ENCODE measurements around the gene PHKA2. TPM values are rescaled to one million over a fixed set of nuclear protein-coding genes. Genes with fewer than 3 reads are reported as not detected.

PHKA2 gene
- total and polyA plus RNA-seq, 10 of the 15 experiments (the other 5 are each of a cell fraction or from before 2014, with no cell fraction given), result 1.4 to 25.6 (median 15.4) TPM

GRCh38 chrX:18874560-18875255, 109.2 kb downstream of the PHKA2 start (continued):
- TF ChIP-seq DPF2 (IDR thresholded peaks at IDR 0.05) (no peak), ZNF274 (IDR thresholded peaks at IDR 0.05; ENCODE audit: insufficient read depth, insufficient read length) (no peak)

DNA sequence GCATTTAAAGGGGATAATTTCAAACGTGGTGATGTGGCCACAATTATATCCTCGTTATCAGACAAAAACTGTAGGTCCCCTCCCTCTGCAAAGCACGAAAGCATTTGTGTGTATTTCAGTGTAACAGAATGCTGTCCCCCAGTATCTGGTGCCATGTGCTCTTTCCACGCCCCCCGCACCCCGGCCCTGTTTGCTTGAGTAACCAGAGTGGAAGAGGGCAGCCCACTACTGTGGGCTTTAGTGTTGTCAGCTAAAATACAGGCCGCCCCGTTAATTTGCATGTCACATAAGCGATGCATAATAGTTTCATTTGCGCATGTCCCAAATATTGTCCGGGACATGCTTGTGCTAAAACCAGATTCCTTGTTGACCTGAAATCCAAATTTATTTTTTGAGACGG, 110.1 kb downstream of the PHKA2 start:
- WGBS (ENCODE audit: insufficient coverage, insufficient replicate concordance, low lambda C conversion rate, missing lambda C conversion rate), result 68% methylated on average over 12 of the region's 12 CpGs
- in situ Hi-C loops (cut with MboI), result no loop called here
- FAIRE-seq, result no peak

More for the DNA sequence above, 110.1 kb downstream of the PHKA2 start:
- H2AFZ ChIP-seq (ENCODE audit: control insufficient read depth, low read depth, low read length), result no peak overlapping the region
- no peaks in the 10 kb centered on the region for H3K4me1 ChIP-seq (ENCODE audit: control insufficient read depth, insufficient read depth, low read length)
- H3K4me3 ChIP-seq, result no peak overlapping the region
- H3K9me3 ChIP-seq (replicated peaks; ENCODE audit: control insufficient read depth, insufficient read depth, low read length), result no peaks in the 10 kb centered on the region
- POLR2A ChIA-PET, result no interaction called here
- CTCF ChIA-PET, result interaction anchor here (0.7 kb wide), 1 partner anchor 11 kb away, joined by 3 read pairs; no protein-coding TSS in a partner anchor
- no peaks in the 10 kb centered on the region for H3K36me3 ChIP-seq (ENCODE audit: control insufficient read depth in 2 of 2, insufficient read depth in 2 of 2, low read length in 1 of 2)
- ATAC-seq (no peak), DNase-seq (ENCODE audit: low read depth, low spot score) (no peak)
- SMC1A ChIA-PET (ENCODE audit: uncharacterized antibody, unreplicated experiment), result no interaction called here
- intact Hi-C loops (cut with micrococcal nuclease; ENCODE audit: unreplicated experiment), result no loop called here
- no peak overlapping the region for H3K27ac ChIP-seq (ENCODE audit: control insufficient read depth, insufficient read depth)
- TF ChIP-seq BMI1 (IDR thresholded peaks at IDR 0.05; ENCODE audit: borderline replicate concordance), result no peak
- no peak for TF ChIP-seq ZBTB11 (CRISPR knock-in tag; IDR thresholded peaks at IDR 0.05)
- TF ChIP-seq ETV6 (conservative IDR thresholded peaks at IDR 0.05 in 1 of 2, IDR thresholded peaks at IDR 0.05 in 1 of 2; ENCODE audit: borderline replicate concordance in 1 of 2, low read depth in 1 of 2), result no peak
- TF ChIP-seq BCL11A (IDR thresholded peaks at IDR 0.05; ENCODE audit: low read depth, low read length), result no peak
- TF ChIP-seq, protein P1, sequence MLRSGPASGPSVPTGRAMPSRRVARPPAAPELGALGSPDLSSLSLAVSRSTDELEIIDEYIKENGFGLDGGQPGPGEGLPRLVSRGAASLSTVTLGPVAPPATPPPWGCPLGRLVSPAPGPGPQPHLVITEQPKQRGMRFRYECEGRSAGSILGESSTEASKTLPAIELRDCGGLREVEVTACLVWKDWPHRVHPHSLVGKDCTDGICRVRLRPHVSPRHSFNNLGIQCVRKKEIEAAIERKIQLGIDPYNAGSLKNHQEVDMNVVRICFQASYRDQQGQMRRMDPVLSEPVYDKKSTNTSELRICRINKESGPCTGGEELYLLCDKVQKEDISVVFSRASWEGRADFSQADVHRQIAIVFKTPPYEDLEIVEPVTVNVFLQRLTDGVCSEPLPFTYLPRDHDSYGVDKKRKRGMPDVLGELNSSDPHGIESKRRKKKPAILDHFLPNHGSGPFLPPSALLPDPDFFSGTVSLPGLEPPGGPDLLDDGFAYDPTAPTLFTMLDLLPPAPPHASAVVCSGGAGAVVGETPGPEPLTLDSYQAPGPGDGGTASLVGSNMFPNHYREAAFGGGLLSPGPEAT (IDR thresholded peaks at IDR 0.05; ENCODE audit: low read depth), result no peak
- no TSS peak for BruUV-seq (replicated peaks)
- RAD21 ChIA-PET (ENCODE audit: unreplicated experiment), result interaction anchor here (1.0 kb wide), 1 partner anchor 13 kb away, joined by 3 read pairs; no protein-coding TSS in a partner anchor
- no peak overlapping the region for H3K4me2 ChIP-seq (ENCODE audit: control insufficient read depth, insufficient read depth)
- no peaks in the 10 kb centered on the region for H4K20me1 ChIP-seq (ENCODE audit: control insufficient read depth, insufficient read depth)
- no peaks in the 10 kb centered on the region for H3K79me2 ChIP-seq (ENCODE audit: control insufficient read depth, insufficient read depth, low read length)
- H3K27me3 ChIP-seq (replicated peaks in 1 of 2; ENCODE audit: control insufficient read depth in 2 of 2, insufficient read depth in 2 of 2, low read length in 1 of 2), result no peaks in the 10 kb centered on the region
- H3K9ac ChIP-seq (ENCODE audit: control insufficient read depth, insufficient read depth, low read length), result no peak overlapping the region

Measured in GM12878 (cell line).